Fibroblast of lung (primary cell): Measurements from ENCODE around the gene IGSF21.

Experiments used
- CTCF ChIP-seq, 2 donors: IDR thresholded peaks in 1 of 2; conservative IDR thresholded peaks in 1 of 2; 1 replicate in 1 of 2; 2 replicates in 1 of 2; pipeline ENCODE4 v1.5.1; 2011 to 2012; ENCODE audit warnings: low read length in 2 of 2, control low read depth in 1 of 2, inconsistent platforms in 1 of 2, low read depth in 1 of 2, mild to moderate bottlenecking in 1 of 2
- EZH2 ChIP-seq: IDR thresholded peaks from 2 replicates; pipeline ENCODE4 v1.5.1; 2012; ENCODE audit warnings: low read length, control low read depth, mild to moderate bottlenecking; ENCODE audit errors: missing control alignments

GRCh38 chr1:18147672-18148071 lies 40.1 kb downstream of the IGSF21 start:
- TF ChIP-seq CTCF (conservative IDR thresholded peaks at IDR 0.05 in 1 of 2, IDR thresholded peaks at IDR 0.05 in 1 of 2; ENCODE audit: low read depth in 1 of 2, low read length in 2 of 2) (no peak), EZH2 (no peak)
